ENCODE measurements around the gene KIAA0753.
A peak's percentile ranks its signal among the peaks of the same experiment; 100 is the strongest.

KIAA0753 gene

GRCh38 chr17:6639014-6639585, 1.4 kb downstream of the KIAA0753 start:
- TF ChIP-seq CTCF (IDR thresholded peaks at IDR 0.05; ENCODE audit: low read depth, low read length) = no peak
- Histone ChIP-seq H3K4me3 (ENCODE audit: low read depth, low read length) (peak overlapping the region; percentile 77), H3K9me3 (no peaks in the 10 kb centered on the region), H3K4me1 (no peaks in the 10 kb centered on the region), H3K36me3 (no peaks in the 10 kb centered on the region), H3K27me3 (no peaks in the 10 kb centered on the region)
- DNase-seq = no peak

DNA sequence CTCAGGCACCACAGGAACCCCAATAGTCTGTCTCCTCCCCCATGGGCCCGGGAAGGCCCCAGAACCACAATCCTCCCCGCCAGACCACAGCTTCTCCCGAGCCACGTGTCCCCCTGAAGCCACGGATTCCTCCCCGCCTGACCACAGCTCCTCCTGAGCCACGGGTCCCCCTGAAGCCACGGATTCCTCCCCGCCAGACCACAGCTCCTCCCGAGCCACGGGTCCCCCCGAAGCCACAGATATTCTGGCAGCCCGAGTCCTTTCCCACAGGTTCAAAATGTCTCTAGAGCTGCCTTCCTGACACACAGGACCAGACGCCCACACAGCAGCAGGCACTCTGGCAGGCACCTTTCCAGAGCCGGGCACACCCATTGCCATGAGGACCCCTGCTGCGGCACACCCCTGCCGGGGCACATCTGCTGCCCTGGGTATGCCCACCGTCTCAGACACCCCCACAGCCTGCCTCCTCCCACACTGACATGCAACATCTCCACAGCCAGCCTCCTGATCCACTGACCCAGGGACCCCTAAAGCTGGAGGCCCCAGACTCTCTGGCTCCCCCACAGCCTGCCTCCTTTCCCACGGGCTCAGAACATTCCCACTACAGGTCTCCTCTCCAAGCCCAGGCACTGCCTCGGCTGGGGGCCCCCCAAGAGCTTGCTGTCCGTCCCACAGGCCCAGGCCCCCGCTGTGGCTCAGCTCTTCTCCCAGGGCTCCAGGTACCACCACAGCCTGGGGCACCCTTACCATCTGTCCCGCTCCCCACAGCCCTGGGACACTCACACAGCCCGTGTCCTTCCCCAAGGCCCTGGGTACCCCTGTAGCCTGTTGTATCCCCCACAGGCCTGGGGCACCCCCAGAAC, 2.2 kb downstream of the KIAA0753 start:
- Histone ChIP-seq H3K4me1 (no peaks in the 10 kb centered on the region), H3K27me3 (no peaks in the 10 kb centered on the region), H3K36me3 (no peaks in the 10 kb centered on the region), H3K9me3 (no peaks in the 10 kb centered on the region), H3K4me3 (ENCODE audit: low read depth, low read length) (no peak overlapping the region)
- no peak for DNase-seq
- TF ChIP-seq CTCF (IDR thresholded peaks at IDR 0.05; ENCODE audit: low read depth, low read length) = no peak

- DNase-seq = no peak
- Histone ChIP-seq H3K9me3 (no peaks in the 10 kb centered on the region), H3K27me3 (no peaks in the 10 kb centered on the region), H3K4me3 (ENCODE audit: low read depth, low read length) (no peak overlapping the region), H3K36me3 (no peaks in the 10 kb centered on the region), H3K4me1 (no peaks in the 10 kb centered on the region)
- no peak for TF ChIP-seq CTCF (IDR thresholded peaks at IDR 0.05; ENCODE audit: low read depth, low read length)
Measured at GRCh38 chr17:6637458-6637840, 3.1 kb downstream of the KIAA0753 start.

- Histone ChIP-seq H3K4me3 (ENCODE audit: low read depth, low read length) (no peak overlapping the region), H3K27me3 (no peaks in the 10 kb centered on the region), H3K9me3 (no peaks in the 10 kb centered on the region), H3K4me1 (no peaks in the 10 kb centered on the region), H3K36me3 (no peaks in the 10 kb centered on the region)
- no peak for DNase-seq
- TF ChIP-seq CTCF (IDR thresholded peaks at IDR 0.05; ENCODE audit: low read depth, low read length) = no peak
Measured at GRCh38 chr17:6636616-6637457, 3.7 kb downstream of the KIAA0753 start.

- Histone ChIP-seq H3K27me3 (no peaks in the 10 kb centered on the region), H3K4me1 (no peaks in the 10 kb centered on the region), H3K4me3 (ENCODE audit: low read depth, low read length) (no peak overlapping the region), H3K36me3 (no peaks in the 10 kb centered on the region), H3K9me3 (no peaks in the 10 kb centered on the region)
- DNase-seq = no peak
- TF ChIP-seq CTCF (IDR thresholded peaks at IDR 0.05; ENCODE audit: low read depth, low read length) = no peak
Measured at GRCh38 chr17:6636105-6636504, 4.4 kb downstream of the KIAA0753 start.

All from BE2C (cell line).